Ammon's horn (tissue), 1 donor: Measurements from ENCODE around the gene SLC25A5.
A peak's percentile ranks its signal among the peaks of the same experiment; 100 is the strongest.

ENCODE experiments used
- DNase-seq: peaks from one replicate; pipeline ENCODE4 v3.0.0-alpha.2; 2016; ENCODE audit warnings: low spot score

Gene SLC25A5

GRCh38 chrX:119505945-119506344, 37.7 kb downstream of the SLC25A5 start:
- DNase-seq: no peak

GRCh38 chrX:119507206-119507605, 39.0 kb downstream of the SLC25A5 start:
- DNase-seq: no peak

- peak; percentile 67 for DNase-seq
These were observed 44.0 kb downstream of the SLC25A5 start for GRCh38 chrX:119512146-119512800.

DNA sequence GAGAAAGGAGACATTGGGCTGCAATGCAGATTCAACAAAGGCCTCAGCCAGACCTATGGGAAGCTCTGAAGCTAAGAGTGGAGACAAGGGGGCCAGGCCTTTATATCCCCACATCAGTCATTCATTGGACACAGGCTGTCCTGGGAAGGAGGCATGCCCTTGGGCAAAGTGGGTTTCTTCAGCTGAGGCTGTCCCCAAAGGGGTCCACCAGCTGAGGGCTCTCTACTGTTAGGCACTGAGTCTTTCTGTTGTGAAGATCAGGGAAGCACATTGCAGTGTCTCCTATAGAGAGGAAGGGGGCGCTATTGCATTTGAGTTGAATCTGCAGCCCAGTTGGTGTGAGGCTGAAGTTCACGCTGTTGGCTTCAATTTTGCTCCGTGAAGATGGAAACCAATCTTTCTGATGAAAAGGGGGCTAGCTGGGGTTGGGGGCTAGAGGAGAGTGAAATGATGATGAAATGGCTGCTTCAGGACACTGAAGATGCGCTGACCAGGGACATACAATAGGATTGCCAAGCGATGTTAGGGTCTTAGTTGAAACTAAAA, 48.0 kb downstream of the SLC25A5 start:
- peak; percentile 73 for DNase-seq

- no peak for DNase-seq
These were observed 50.1 kb downstream of the SLC25A5 start for GRCh38 chrX:119518371-119518770.
